GM12801 (cell line): ENCODE results near the gene DOLPP1.

Experiments
- CTCF ChIP-seq: IDR thresholded peaks from one replicate; pipeline ENCODE4 v1.5.1; 2011; ENCODE audit warnings: control low read depth; ENCODE audit not compliant: insufficient read length; ENCODE audit errors: extremely low read depth

The DOLPP1 gene

DNA sequence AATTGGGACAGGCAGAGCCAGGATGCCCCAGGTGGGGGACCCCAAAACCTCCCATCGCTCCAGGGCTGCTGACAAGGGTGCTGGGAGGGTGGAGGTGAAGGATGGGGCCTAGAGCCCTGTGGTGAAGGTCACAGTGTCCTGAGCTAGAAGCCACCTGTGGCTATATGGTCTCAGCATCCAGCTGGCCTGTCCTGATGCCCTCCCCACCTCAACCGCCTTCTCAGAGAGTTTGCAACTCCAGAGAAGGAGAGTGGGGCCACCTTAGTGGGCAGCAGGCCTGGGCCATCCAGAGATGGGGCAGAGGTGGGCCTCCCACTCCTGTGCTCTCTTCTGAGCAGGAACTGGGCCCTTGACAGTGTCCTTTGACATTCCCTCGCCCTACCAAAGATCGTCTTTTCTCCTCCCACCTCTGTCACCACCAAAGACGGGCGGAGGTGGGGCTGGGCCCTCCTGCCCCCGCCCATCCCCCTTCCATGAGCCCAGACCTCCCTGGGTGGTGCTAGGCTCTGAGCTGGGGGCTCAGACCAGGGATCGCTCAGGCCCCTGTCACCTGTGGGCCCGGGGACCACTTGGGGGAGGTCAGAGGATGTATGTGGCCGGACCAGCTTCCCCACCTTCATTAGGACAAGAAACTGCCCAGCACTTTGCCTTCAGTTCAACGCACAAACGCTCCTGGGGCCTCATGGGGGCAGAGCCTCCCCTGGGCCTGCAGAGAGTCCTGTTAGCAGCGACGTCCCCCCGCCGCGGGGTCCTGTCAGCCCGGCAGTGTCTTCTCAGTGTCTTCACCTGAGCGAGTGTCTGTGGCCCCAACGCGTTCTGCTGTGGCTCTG is 10.0 kb upstream of the DOLPP1 start:
- TF ChIP-seq CTCF, result no peak

- no peak for TF ChIP-seq CTCF
These were observed 9.3 kb upstream of the DOLPP1 start for GRCh38 chr9:129071526-129072126.

DNA sequence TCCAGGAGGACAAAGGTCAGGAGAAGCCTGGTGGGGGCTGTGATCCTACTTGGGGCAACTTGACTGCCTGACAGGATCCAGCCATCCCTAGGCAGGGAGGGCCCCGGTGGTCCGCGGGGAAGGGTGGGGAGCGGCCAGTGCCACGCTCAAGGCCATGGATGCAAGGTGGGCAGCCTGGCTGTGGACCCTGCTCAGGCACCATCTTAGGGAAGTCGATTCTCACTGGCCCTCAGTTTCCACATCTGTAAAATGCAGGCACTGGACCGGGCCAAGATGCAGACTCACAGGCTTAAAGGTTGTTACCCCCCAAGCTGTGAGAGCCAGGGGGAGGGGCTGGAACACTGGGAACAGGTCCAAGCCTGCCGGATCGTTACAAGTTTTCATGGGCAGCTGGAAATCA is 8.7 kb upstream of the DOLPP1 start:
- no peak for TF ChIP-seq CTCF

DNA sequence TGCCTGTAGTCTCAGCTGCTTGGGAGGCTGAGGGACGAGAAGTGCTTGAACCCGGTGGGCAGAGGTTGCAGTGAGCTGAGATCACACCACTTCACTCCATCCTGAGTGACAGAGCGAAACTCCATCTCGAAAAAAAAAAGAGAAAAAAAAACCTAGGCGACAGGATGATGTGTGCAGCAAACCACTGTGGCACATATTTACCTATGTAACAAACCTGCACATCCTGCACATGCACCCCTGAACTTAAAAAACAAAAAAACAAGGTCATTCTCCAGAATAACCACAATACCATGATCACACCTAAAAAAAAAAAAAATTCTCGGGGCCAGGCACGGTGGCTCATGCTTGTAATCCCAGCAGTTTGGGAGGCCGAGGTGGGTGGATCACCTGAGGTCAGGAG is 7.5 kb upstream of the DOLPP1 start:
- TF ChIP-seq CTCF, result no peak

DNA sequence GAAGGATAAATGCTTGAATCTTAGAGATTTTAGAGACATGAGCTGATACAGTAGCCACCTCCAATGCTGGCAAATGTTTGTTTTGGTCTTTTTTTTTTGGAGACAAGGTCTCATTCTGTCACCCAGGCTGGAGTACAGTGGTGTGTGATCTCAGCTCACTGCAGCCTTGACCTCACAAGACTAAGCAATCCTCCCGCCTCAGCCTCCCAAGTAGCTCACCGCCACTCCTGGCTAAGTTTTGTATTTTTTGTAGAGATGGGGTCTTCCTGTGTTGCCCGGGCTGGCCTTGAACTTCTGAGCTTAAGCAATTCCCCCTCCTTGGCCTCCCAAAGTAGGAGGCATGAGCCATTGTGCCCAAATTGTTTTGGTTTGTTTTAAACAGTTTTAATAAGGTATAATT is 6.8 kb upstream of the DOLPP1 start:
- TF ChIP-seq CTCF, result no peak

- no peak for TF ChIP-seq CTCF
These were observed 4.8 kb upstream of the DOLPP1 start for GRCh38 chr9:129075996-129076639.

GRCh38 chr9:129076640-129077037 is 4.3 kb upstream of the DOLPP1 start:
- no peak for TF ChIP-seq CTCF
